KOPT-K1 (cell line): Measurements from ENCODE around the gene TSTD2.

Source experiments
- H3K27ac ChIP-seq: fragments of 200-600 bp; sonication (generic); 2 replicates; pipeline ENCODE4 v1.5.1; 2016; ENCODE audit warnings: antibody characterized with exemption, mild to moderate bottlenecking, low read depth, low read length; ENCODE audit not compliant: poor library complexity, severe bottlenecking
- H3K36me3 ChIP-seq: fragments of 200-600 bp; sonication (generic); 2 replicates; pipeline ENCODE4 v1.5.1; 2017; ENCODE audit warnings: antibody characterized with exemption, mild to moderate bottlenecking, low read length, moderate library complexity; ENCODE audit not compliant: insufficient read depth
- H3K9me3 ChIP-seq: fragments of 200-600 bp; sonication (generic); 2 replicates; pipeline ENCODE4 v1.5.1; 2017; ENCODE audit warnings: antibody characterized with exemption, low read length, mild to moderate bottlenecking; ENCODE audit not compliant: insufficient read depth, poor library complexity, severe bottlenecking

The TSTD2 gene

GRCh38 chr9:97567182-97567893, 65.8 kb downstream of the TSTD2 start:
- Histone ChIP-seq H3K9me3 (no peaks in the 10 kb centered on the region), H3K36me3 (no peaks in the 10 kb centered on the region), H3K27ac (no peak overlapping the region)

DNA sequence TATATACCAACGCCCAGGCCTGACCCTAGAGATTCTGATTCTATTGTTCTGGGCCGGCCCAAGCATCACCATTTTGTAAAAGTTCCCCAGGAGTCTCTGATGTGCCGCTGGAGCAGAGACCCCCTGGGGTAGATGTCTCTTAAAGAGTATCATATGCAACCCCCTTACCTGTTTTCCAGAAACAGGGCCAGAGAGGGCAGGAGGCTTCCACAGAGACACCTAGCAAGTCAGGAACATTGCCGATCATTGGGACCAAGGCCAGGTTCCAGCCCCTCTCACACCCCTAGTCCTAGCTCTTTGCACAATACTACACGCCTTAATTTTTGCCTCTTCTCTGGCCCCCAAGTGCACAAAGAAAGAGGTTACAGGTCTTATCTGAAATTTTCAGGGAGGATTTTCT, 67.9 kb downstream of the TSTD2 start:
- H3K27ac ChIP-seq = no peak overlapping the region
- H3K9me3 ChIP-seq = no peaks in the 10 kb centered on the region
- H3K36me3 ChIP-seq = no peaks in the 10 kb centered on the region

DNA sequence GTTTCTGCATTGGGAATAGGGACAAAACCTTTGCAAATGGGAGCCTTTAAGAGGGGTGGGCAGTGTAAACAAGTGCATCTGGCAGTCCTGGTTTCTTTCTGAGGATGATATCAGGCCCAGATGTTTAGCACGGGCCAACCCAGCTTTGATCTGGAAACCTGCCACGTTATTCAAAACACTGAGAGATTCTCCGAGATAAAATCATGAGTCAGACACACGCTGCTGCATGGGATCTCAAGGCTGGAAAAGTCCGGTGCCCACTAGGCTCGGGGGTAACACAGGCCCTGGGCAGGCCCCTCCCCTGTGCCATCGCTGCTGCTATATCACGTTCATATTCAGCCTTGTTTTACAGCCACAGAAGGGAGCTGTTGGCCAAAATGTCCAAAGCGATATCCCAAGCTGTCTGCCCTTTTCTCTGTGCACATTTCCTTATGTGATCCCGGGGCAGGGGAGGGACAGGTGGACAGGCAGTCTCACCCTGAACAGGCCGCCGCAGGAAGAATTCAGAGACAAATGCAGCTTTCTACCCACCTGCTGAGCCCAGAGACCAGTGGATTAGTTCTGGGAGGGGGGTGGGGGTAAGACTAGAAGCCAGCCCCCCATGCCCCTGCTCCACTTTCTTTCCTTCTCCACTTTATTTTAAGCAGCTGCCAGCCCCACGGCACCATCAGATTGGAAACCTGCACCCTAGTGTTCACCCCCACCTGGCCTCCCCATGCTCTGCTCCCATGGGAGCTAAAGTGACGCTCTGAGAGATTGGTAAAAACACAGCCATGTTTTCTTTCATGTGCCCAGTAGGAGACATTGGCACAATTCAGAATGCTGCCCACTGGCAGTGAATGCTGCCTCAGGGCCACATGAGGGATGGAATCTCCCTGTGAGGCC, 68.6 kb downstream of the TSTD2 start:
- H3K36me3 ChIP-seq = no peaks in the 10 kb centered on the region
- H3K27ac ChIP-seq = no peak overlapping the region
- H3K9me3 ChIP-seq = no peaks in the 10 kb centered on the region

GRCh38 chr9:97563458-97564135, 69.6 kb downstream of the TSTD2 start:
- no peaks in the 10 kb centered on the region for H3K36me3 ChIP-seq
- H3K27ac ChIP-seq = no peak overlapping the region
- no peaks in the 10 kb centered on the region for H3K9me3 ChIP-seq

DNA sequence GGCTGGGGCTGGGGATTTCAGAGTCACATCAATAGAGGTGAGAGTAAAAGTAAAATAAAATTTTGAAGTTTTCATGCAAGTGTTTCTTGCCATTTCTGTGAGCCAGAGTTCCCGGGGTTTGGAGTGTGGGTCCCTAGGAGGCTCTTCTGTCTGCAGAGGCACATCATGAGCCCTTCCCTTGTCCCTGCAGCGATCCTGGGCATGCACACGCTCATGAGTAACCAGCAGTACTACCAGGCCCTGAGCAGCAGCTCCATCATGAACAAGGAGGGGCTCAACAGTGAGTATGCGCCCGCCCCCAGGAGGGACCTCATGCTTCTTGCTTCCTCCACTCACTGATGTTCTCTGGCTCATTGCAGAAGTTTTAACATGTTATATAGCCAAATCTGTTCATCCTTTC, 70.6 kb downstream of the TSTD2 start:
- Histone ChIP-seq H3K9me3 (no peaks in the 10 kb centered on the region), H3K36me3 (no peaks in the 10 kb centered on the region), H3K27ac (no peak overlapping the region)

GRCh38 chr9:97561501-97561900, 71.7 kb downstream of the TSTD2 start:
- Histone ChIP-seq H3K9me3 (no peaks in the 10 kb centered on the region), H3K36me3 (no peaks in the 10 kb centered on the region), H3K27ac (no peak overlapping the region)

GRCh38 chr9:97560851-97561250, 72.3 kb downstream of the TSTD2 start:
- Histone ChIP-seq H3K27ac (no peak overlapping the region), H3K9me3 (no peaks in the 10 kb centered on the region), H3K36me3 (no peaks in the 10 kb centered on the region)

DNA sequence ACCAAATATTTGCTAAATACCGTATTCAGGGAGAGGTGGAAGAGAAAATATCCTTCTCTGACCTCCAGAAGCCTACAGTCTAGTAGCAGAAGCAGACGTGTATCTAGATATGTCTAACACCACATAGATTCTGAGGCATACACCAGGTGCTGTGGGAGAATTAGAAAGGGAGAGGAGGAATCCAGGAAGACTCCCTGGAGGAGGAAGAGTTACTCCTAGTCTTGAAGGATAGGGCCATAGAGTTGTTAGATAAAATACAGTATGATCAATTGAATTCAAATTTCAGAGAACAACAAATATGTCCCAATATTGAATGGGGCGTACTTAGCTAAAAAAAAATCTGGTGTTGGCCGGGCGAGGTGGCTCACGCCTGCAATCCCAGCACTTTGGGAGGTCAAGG, 73.0 kb downstream of the TSTD2 start:
- H3K36me3 ChIP-seq = no peaks in the 10 kb centered on the region
- no peaks in the 10 kb centered on the region for H3K9me3 ChIP-seq
- no peak overlapping the region for H3K27ac ChIP-seq

DNA sequence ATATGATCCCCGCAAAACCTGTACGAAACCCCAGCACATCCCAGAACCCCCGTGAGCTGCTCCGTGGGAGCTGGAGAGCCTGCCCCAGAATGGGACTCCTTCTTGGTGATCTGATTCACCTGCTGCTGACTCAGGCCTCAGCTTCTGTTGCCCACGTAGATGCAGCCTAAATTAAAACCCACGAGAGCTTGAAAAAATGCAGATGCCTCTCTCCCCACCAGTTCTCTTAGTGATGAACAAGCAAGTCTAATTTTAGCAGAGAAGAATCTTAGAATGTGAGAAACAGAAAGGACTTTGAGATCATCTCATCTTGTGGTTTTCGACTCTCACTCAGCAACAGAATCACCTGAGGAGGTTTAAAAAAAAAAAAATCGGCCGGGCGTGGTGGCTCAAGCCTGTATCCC, 74.1 kb downstream of the TSTD2 start:
- Histone ChIP-seq H3K9me3 (no peaks in the 10 kb centered on the region), H3K27ac (no peak overlapping the region), H3K36me3 (no peaks in the 10 kb centered on the region)

- H3K27ac ChIP-seq = no peak overlapping the region
- H3K36me3 ChIP-seq = no peaks in the 10 kb centered on the region
- peaks cover 2% of the 10 kb centered on the region for H3K9me3 ChIP-seq
These were observed 74.5 kb downstream of the TSTD2 start for GRCh38 chr9:97558701-97559101.

GRCh38 chr9:97557606-97558095, 75.5 kb downstream of the TSTD2 start:
- Histone ChIP-seq H3K36me3 (no peaks in the 10 kb centered on the region), H3K27ac (no peak overlapping the region), H3K9me3 (peaks cover 9% of the 10 kb centered on the region)

- Histone ChIP-seq H3K36me3 (no peaks in the 10 kb centered on the region), H3K9me3 (peaks cover 9% of the 10 kb centered on the region), H3K27ac (no peak overlapping the region)
These were observed 76.2 kb downstream of the TSTD2 start for GRCh38 chr9:97556721-97557605.

- Histone ChIP-seq H3K36me3 (no peaks in the 10 kb centered on the region), H3K9me3 (peaks cover 9% of the 10 kb centered on the region), H3K27ac (no peak overlapping the region)
These were observed 77.0 kb downstream of the TSTD2 start for GRCh38 chr9:97556036-97556720.

GRCh38 chr9:97555164-97555563, 78.0 kb downstream of the TSTD2 start:
- Histone ChIP-seq H3K9me3 (peaks cover 9% of the 10 kb centered on the region), H3K36me3 (no peaks in the 10 kb centered on the region), H3K27ac (no peak overlapping the region)
